ENCODE data around the gene PRMT1.

- no peak for TF ChIP-seq CTCF (IDR thresholded peaks at IDR 0.05)
- TF ChIP-seq POLR2A (IDR thresholded peaks at IDR 0.05): no peak
Measured at GRCh38 chr19:49692147-49692506, 15.1 kb downstream of the PRMT1 start.
